ENCODE results near the gene HBG2.

Gene HBG2

GRCh38 chr11:5229356-5229755 lies 25.2 kb downstream of the HBG2 start:
- DNase-seq (ENCODE audit: low spot score) = no peak

GRCh38 chr11:5228124-5228523 lies 26.5 kb downstream of the HBG2 start:
- DNase-seq (ENCODE audit: low spot score) = no peak

- DNase-seq (ENCODE audit: low spot score) = no peak
Observed at GRCh38 chr11:5227681-5228080, 26.9 kb downstream of the HBG2 start.

- DNase-seq (ENCODE audit: low spot score) = peak; percentile 79
Observed at GRCh38 chr11:5226732-5227310, 27.8 kb downstream of the HBG2 start, which contains the start of gene HBB. Gene HBB (minus strand): TSS chr11:5227071. CDS start chr11:5227021, 50 bp downstream.

GRCh38 chr11:5225480-5225871 lies 29.1 kb downstream of the HBG2 start:
- no peak for DNase-seq (ENCODE audit: low spot score)

GRCh38 chr11:5224538-5225479 lies 29.8 kb downstream of the HBG2 start:
- no peak for DNase-seq (ENCODE audit: low spot score)

GRCh38 chr11:5223686-5224085 lies 30.9 kb downstream of the HBG2 start:
- DNase-seq (ENCODE audit: low spot score) = no peak

- DNase-seq (ENCODE audit: low spot score) = no peak
Observed at GRCh38 chr11:5223146-5223545, 31.4 kb downstream of the HBG2 start.

GRCh38 chr11:5210376-5210885 lies 44.1 kb downstream of the HBG2 start:
- DNase-seq (ENCODE audit: low spot score) = no peak

- DNase-seq (ENCODE audit: low spot score) = peak; percentile 83
Observed at GRCh38 chr11:5204787-5205186, 49.8 kb downstream of the HBG2 start.

- no peak for DNase-seq (ENCODE audit: low spot score)
Observed at GRCh38 chr11:5203366-5203765, 51.2 kb downstream of the HBG2 start.

Measured in RKO (cell line).